ENCODE data around the gene PLA2G2F. TPM values are rescaled to one million over a fixed set of nuclear protein-coding genes. Genes with fewer than 3 reads are reported as not detected.

PLA2G2F gene
- total and polyA plus RNA-seq, 2 of the 8 experiments (the other 6 are each of a cell fraction or from before 2014, with no cell fraction given): not detected

DNA sequence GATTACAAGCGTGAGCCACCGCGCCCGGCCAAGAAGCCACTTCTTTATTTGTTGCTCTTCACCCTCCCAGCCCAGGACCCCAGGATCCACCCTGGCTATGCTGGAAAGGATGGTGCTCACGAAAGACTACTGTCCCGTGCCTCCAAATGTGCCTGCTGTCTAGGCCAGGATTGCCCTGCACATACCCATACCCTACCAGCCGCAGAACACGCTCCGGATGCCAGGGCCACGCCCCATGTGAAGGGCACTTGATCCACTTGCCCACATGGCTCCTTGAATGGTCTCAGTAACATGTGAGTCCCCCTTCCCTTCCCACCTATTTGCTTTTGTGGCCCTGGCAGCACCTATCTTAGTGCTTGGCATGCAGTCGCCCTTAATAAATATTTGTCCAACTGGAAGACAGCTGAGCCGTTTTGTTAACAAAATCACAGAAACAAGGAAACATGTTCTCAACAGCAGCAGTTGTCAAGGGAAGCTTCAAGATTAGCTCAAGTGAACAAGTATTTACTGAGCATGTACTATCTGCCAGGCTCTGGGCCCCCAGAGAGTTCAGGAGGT is 33.0 kb downstream of the PLA2G2F start:
- Histone ChIP-seq H2BK15ac (ENCODE audit: low read length) (no peak overlapping the region), H2BK120ac (replicated peaks; ENCODE audit: low read depth, low read length) (no peak overlapping the region), H2AFZ (ENCODE audit: low read length) (no peak overlapping the region), H3K9me3 (ENCODE audit: insufficient read depth in 2 of 2, low read depth in 1 of 2, low read length in 1 of 2) (no peaks in the 10 kb centered on the region), H3K23me2 (ENCODE audit: low read depth, low read length) (no peaks in the 10 kb centered on the region), H4K20me1 (replicated peaks in 1 of 2; ENCODE audit: control insufficient read depth in 1 of 2, insufficient read depth in 2 of 2, low read length in 2 of 2) (no peaks in the 10 kb centered on the region), H4K91ac (replicated peaks; ENCODE audit: insufficient read length, low read length) (no peak overlapping the region), H2BK5ac (ENCODE audit: low read depth, low read length) (no peak overlapping the region), H3K4me2 (ENCODE audit: insufficient read depth in 1 of 2, low read depth in 2 of 2, low read length in 2 of 2) (no peak overlapping the region), H3K79me2 (ENCODE audit: control insufficient read depth in 1 of 2, insufficient read depth in 2 of 2, low read length in 2 of 2) (no peaks in the 10 kb centered on the region), H3K36me3 (ENCODE audit: control insufficient read depth in 2 of 4, insufficient read depth in 4 of 4, low read length in 3 of 4) (no peaks in the 10 kb centered on the region), H3K4me3 (ENCODE audit: extremely low read depth in 1 of 4, insufficient read depth in 2 of 4, low read depth in 3 of 4, low read length in 4 of 4) (no peak overlapping the region), H3K27me3 (replicated peaks in 1 of 4; ENCODE audit: control insufficient read depth in 3 of 4, extremely low read depth in 1 of 4, insufficient read depth in 3 of 4, low read length in 3 of 4) (no peaks in the 10 kb centered on the region), H3K79me1 (ENCODE audit: low read depth, low read length) (no peaks in the 10 kb centered on the region), H3K9ac (replicated peaks in 1 of 4; ENCODE audit: extremely low read depth in 1 of 4, low read depth in 3 of 4, low read length in 3 of 4) (no peak overlapping the region), H3K56ac (replicated peaks; ENCODE audit: insufficient read length, low read depth, low read length) (no peak overlapping the region), H2BK12ac (ENCODE audit: low read depth, low read length) (no peak overlapping the region), H3K27ac (ENCODE audit: low read depth, low read length) (no peak overlapping the region), H3K4me1 (replicated peaks in 1 of 4; ENCODE audit: control insufficient read depth in 3 of 4, insufficient read depth in 4 of 4, low read length in 3 of 4) (no peaks in the 10 kb centered on the region; a peak in 2 of 7 replicates), H4K5ac (ENCODE audit: insufficient read length, low read depth, low read length) (no peak overlapping the region), H3K23ac (ENCODE audit: insufficient read length) (no peak overlapping the region), H3K18ac (ENCODE audit: extremely low read depth, low read length) (no peak overlapping the region), H3K14ac (ENCODE audit: insufficient read length) (no peak overlapping the region), H4K8ac (ENCODE audit: extremely low read depth, insufficient read depth, low read length) (no peak overlapping the region), H2AK5ac (ENCODE audit: low read depth, low read length) (no peak overlapping the region), H2BK20ac (ENCODE audit: low read length) (no peak overlapping the region), H3K4ac (replicated peaks; ENCODE audit: insufficient read length, low read depth, low read length) (no peak overlapping the region)
- CTCF ChIA-PET (ENCODE audit: partially characterized antibody): interaction anchor here (1.2 to 2.7 kb wide), 4 partner anchors 20 to 206 kb away, joined by 3 to 7 read pairs (median 5); no protein-coding TSS in a partner anchor
- FAIRE-seq: no peak
- POLR2A ChIA-PET (ENCODE audit: partially characterized antibody): interaction anchor here (1.0 to 1.2 kb wide), 2 partner anchors 18 to 19 kb away, joined by 3 read pairs; no protein-coding TSS in a partner anchor
- no peak for DNase-seq (ENCODE audit: low read depth in 1 of 2, low spot score in 2 of 2)
- 95% methylated on average over 8 of the region's 12 CpGs; no CpG with 5 or more reads in 1 of the 2 experiments for WGBS, 2 experiments (ENCODE audit: extremely low coverage in 1 of 2, insufficient coverage in 1 of 2, insufficient read length in 1 of 2, insufficient replicate concordance in 2 of 2, low coverage in 1 of 2, low lambda C conversion rate in 2 of 2, missing lambda C conversion rate in 1 of 2)
- no peak for TF ChIP-seq RBBP5 (IDR thresholded peaks at IDR 0.05; ENCODE audit: borderline replicate concordance, low read depth, low read length)
- no peak for TF ChIP-seq EP300 (IDR thresholded peaks at IDR 0.05; ENCODE audit: borderline replicate concordance in 1 of 2, low read depth in 2 of 2, low read length in 2 of 2)
- no peak for TF ChIP-seq FOSL1 (IDR thresholded peaks at IDR 0.05; ENCODE audit: insufficient read depth, low read depth, low read length)
- no peak for TF ChIP-seq SIN3A (conservative IDR thresholded peaks at IDR 0.05 in 1 of 2, IDR thresholded peaks at IDR 0.05 in 1 of 2; ENCODE audit: low read depth in 1 of 2, low read length in 2 of 2)
- no peak for TF ChIP-seq NRF1 (IDR thresholded peaks at IDR 0.05; ENCODE audit: low read depth, low read length)
- no peak for TF ChIP-seq BACH1 (IDR thresholded peaks at IDR 0.05; ENCODE audit: low read length)
- no peak for TF ChIP-seq GABPA (IDR thresholded peaks at IDR 0.05; ENCODE audit: borderline replicate concordance, insufficient read depth, low read length)
- no peak for TF ChIP-seq NANOG (IDR thresholded peaks at IDR 0.05; ENCODE audit: insufficient read depth, low read depth, low read length, poor library complexity, severe bottlenecking)
- TF ChIP-seq, protein P1, sequence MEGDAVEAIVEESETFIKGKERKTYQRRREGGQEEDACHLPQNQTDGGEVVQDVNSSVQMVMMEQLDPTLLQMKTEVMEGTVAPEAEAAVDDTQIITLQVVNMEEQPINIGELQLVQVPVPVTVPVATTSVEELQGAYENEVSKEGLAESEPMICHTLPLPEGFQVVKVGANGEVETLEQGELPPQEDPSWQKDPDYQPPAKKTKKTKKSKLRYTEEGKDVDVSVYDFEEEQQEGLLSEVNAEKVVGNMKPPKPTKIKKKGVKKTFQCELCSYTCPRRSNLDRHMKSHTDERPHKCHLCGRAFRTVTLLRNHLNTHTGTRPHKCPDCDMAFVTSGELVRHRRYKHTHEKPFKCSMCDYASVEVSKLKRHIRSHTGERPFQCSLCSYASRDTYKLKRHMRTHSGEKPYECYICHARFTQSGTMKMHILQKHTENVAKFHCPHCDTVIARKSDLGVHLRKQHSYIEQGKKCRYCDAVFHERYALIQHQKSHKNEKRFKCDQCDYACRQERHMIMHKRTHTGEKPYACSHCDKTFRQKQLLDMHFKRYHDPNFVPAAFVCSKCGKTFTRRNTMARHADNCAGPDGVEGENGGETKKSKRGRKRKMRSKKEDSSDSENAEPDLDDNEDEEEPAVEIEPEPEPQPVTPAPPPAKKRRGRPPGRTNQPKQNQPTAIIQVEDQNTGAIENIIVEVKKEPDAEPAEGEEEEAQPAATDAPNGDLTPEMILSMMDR (IDR thresholded peaks at IDR 0.05; ENCODE audit: control extremely low read depth in 1 of 3, insufficient read depth in 1 of 3, low read depth in 1 of 3, low read length in 3 of 3): no peak
